ENCODE data around the gene AGO4.

Gene AGO4

GRCh38 chr1:35894183-35894582 is 86.4 kb downstream of the AGO4 start:
- no peak for DNase-seq (ENCODE audit: low read depth in 2 of 3, low spot score in 2 of 3)

- no peak for DNase-seq (ENCODE audit: low read depth in 2 of 3, low spot score in 2 of 3)
These were observed 86.8 kb downstream of the AGO4 start for GRCh38 chr1:35894656-35895055.

- no peak for DNase-seq (ENCODE audit: low read depth in 2 of 3, low spot score in 2 of 3)
These were observed 92.1 kb downstream of the AGO4 start for GRCh38 chr1:35899941-35900340.

- DNase-seq (ENCODE audit: low read depth in 2 of 3, low spot score in 2 of 3) = no peak
These were observed 93.4 kb downstream of the AGO4 start for GRCh38 chr1:35901235-35901634.

- no peak for DNase-seq (ENCODE audit: low read depth in 2 of 3, low spot score in 2 of 3)
These were observed 94.9 kb downstream of the AGO4 start for GRCh38 chr1:35902671-35903070.

All from activated CD8-positive, alpha-beta memory T cell treated with anti-CD3 and anti-CD28 coated beads for 48 hours (primary cell).